Stimulated activated CD8-positive, alpha-beta memory T cell treated with anti-CD3 and anti-CD28 coated beads, Interleukin-2, amount 100 ng/mL, for 48 hours (primary cell): Measurements from ENCODE around the gene MYO3B.

ENCODE experiments used
- DNase-seq, 2 donors: peaks; one replicate each; pipeline ENCODE4 v3.0.0-alpha.2; 2020; ENCODE audit warnings: low read depth in 2 of 2

Gene MYO3B, protein sequence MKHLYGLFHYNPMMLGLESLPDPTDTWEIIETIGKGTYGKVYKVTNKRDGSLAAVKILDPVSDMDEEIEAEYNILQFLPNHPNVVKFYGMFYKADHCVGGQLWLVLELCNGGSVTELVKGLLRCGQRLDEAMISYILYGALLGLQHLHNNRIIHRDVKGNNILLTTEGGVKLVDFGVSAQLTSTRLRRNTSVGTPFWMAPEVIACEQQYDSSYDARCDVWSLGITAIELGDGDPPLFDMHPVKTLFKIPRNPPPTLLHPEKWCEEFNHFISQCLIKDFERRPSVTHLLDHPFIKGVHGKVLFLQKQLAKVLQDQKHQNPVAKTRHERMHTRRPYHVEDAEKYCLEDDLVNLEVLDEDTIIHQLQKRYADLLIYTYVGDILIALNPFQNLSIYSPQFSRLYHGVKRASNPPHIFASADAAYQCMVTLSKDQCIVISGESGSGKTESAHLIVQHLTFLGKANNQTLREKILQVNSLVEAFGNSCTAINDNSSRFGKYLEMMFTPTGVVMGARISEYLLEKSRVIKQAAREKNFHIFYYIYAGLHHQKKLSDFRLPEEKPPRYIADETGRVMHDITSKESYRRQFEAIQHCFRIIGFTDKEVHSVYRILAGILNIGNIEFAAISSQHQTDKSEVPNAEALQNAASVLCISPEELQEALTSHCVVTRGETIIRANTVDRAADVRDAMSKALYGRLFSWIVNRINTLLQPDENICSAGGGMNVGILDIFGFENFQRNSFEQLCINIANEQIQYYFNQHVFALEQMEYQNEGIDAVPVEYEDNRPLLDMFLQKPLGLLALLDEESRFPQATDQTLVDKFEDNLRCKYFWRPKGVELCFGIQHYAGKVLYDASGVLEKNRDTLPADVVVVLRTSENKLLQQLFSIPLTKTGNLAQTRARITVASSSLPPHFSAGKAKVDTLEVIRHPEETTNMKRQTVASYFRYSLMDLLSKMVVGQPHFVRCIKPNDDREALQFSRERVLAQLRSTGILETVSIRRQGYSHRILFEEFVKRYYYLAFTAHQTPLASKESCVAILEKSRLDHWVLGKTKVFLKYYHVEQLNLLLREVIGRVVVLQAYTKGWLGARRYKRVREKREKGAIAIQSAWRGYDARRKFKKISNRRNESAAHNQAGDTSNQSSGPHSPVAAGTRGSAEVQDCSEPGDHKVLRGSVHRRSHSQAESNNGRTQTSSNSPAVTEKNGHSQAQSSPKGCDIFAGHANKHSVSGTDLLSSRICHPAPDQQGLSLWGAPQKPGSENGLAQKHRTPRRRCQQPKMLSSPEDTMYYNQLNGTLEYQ (N-terminal part only)

DNA sequence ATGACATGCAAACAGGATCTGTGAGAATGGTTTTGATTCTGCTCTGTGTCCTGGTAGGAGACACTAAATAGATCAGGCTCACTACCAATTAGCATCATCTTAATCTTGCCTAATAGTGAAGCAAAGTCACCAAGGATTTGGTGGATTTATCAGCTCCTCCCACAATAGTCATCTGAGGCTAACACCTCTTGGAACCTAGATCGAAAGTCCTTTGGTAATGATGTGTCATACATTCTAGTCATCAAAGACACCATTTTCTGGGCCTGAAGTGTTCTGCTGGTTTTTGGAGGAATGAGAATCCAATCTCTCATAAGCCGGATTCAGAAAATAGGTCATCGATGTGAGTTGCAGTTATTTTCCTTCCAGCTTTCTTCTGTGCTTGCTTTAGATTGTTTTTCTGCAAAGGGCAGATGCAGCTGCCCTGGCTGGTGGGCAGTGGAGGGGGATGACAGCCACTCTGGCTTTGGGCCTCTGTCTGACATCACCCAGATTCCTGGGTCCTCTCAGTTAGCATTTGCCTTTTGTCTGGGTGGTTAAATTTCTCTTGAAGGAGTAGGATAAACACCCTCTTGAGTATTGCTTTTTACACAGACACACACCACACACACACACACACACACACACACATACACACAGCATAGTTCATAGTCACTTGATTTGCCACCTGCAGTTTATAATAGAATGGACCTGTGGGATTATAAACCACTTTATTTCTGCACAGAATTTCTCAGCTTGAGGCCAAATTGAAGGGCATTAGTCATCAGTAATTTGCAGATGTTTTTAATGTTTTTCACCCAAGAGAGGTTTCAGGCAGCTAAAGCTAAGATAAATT, at the start of gene MYO3B:
MYO3B (plus strand) TSS at position 198 of the 832 bp plus-strand sequence; CDS start at position 339, 141 bp downstream.
- no peak for DNase-seq

DNA sequence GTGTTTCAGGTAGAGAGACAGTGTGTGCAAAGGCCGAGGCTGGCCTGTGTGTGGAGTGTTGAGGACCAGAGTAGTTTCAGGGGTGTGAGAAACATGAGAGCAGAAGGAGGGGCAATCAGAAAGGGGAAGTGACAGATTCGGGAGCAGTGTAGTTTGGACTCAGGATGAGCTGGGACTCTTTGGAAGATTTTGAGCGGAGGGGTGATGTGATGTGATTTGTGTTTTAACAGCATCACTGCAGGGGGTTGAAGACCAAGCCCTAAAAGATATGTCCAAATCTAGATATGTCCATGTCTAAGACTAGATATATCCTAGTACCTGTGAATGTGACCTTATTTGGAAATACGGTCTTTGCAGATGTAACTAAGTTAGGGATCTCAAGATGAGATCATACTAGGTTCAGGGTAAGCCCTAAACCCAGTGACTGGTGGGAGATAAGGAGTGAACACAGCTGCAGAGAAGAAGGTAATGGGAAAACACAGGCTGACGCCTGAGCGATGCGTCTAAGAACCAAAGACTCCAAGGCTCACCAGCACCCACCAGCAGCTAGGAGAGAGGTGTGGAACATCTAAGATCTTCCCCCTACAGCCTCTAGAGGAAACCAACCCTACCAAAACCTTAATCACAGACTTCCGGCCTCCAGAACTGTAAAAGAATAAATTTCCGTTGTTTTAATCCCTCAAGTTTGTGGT, 38.5 kb upstream of the MYO3B start:
- DNase-seq: no peak

DNA sequence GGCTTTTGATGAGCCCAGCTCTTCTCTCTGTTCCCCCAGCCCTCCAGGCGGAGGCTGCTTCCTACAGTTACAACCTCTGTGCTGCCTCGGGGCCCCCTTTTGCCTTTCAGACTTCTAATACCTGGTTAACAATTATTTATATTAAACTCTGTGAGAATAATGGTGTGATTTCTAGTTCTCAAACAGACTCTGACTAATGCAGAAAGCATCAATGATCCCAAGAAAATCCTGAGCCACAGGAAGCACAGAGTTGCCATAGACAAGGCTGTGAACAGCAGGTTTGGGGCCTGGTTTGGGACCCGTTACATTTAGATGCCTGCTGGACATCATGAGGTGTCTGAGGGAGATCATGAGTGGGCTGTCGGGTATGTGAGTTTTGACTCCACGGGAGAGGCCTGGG, 37.4 kb upstream of the MYO3B start:
- no peak for DNase-seq

DNA sequence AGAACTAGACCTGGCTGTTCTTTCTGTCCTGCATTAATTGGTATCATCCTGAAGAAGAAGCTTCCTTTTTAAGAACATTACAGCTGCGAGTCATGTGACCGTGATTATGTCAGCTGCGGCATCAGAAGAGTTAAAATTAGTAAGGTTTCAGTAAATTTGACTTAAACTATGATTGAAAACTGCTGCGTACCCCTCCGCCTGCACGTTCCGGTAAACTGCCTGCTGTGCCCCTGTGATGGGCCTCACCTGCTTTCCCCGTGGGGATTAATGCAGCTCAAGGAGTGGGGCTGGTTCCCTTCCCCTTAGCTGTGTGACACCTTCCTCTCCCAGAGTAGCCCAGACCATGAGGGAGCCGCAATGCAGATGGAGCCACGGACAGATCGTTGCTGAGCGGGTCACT, 36.1 kb upstream of the MYO3B start:
- no peak for DNase-seq

DNA sequence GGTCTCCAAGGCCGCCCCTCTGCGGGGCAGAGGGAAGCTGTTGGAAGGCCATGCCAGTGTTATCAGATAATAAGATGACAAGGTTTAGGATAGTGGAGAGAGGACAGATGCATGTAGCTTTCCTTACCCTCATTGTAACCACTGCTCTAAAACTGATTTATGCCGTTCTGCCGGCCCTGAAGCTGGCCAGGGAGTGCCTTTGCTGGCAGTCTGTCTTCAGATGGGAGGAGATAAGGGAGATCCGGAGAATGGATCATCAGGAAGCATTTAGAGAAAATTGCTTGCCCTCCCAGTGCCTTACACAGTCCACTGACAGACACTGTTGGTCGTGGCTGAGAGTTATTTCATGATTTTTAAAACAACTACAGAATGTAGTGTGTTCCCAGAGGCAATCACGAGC, 35.4 kb upstream of the MYO3B start:
- no peak for DNase-seq

DNA sequence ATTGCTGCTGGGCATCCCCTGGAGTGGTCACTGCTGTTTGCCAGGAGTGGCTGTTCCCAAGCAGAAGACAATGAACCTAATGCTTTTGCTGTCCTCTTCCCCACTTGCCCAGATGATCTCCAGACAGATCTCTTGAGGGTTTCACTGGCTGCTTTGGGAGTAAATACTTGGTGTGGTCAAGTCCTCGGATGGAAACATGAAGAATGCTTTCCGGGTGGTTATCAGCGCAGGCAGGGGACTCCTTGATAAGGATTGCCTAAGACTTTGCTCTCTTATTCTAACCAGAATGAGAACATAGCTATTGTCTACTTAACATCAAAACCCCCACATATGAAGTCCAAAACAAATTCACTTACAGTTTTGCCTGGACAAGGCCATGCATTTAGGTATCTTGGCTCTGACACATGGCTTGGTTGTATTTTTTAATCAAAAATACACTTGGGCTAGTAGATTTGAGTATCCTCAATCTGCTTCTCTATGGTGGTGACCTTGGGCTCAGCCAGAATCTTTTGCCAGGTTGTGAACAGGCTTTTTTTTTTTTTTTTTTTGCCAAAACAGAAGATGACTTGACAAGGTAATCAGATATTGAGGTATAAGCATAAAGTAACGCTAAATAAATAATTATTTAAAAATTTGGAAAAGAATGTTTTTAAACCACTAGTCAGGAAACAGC, 34.8 kb upstream of the MYO3B start:
- no peak for DNase-seq

DNA sequence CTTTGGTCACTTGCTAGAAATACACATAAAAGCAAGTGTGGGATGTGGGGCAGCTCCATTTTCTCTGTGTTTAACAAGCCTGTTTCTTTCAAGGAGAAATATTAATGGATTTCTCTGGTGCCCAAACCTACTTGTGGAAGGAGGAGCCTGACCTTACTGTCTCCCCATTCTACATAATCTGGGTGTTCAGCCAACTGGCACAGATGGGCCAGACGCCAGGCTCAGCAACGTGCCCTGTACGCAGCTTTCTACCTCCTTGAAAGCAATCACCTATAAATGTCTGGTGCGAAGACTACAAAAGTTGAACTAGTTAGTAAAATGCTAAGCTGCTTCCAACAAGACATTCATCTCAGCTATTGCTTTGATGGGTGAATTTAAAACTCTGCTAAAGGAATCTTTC, 33.2 kb upstream of the MYO3B start:
- DNase-seq: no peak

DNA sequence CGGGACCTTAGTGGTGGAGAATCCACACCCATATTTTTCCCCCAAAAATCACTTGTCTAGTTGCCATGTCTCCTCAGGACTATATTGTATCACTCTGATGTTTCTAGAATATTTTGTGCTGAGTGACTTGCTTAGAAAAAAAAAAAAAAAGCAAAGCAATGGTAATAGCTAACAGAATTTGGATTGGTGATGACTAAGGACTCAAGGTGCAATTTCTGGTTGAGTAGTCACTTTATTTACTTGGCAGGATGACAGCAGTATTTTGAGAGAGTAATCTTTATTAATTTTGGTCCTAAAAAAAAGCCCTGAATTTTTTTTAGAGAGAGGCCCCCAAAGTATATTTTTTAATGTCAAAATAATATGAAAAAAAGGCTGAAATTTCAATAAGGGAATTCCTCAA, 32.8 kb upstream of the MYO3B start:
- DNase-seq: no peak

DNA sequence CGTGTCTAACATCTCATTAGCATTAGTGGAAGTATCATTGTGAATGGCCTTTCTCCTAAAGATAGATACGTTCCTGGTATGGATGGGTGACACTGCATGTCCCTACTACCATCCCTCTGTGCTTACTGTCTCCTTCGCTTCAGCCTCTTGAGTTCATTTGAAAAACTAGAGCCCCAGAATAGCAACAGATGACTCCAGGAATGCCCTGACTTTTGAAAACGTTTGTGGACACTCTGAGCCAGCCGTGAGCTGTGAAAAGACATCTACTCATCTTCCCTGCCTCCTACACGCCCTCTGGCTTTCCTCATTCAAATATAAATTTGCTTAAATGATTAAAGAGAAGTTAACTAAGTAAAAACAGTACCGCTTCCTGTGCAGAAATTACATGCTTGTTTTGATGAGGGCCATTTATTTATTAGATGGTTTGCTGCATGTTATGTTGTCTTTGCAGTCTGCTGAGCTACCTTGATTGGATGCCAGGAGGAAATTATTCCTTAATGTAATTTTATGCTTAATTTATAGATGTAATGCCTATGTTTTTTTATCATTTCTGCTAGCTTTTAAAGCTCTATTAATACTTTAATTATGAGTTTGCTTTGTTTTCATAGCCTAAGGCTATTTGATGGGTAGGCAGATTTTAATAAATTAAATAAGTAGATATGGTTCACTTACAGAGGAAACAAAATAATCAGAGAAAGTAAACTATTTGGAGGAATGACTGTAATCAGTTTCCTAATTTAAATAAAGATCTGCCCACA, 32.1 kb upstream of the MYO3B start:
- DNase-seq: no peak

DNA sequence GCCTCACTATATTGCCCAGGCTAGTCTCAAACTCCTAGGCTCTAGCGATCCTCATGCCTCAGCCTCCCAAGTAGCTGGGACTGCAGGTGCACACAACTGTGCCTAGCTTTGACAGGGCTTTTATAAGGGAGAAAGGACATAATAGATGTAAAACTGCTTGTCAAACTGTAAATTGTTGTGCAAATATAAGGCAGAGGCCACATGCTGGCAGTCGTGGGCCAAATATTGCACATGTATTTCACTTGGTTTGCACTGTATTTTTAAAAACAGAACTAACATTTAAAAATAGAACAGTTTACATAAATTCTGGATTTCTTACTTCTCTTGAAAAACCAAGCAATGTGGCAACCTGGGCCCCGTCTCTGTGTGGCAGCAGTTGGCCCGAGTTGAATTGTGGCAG, 31.2 kb upstream of the MYO3B start:
- no peak for DNase-seq

DNA sequence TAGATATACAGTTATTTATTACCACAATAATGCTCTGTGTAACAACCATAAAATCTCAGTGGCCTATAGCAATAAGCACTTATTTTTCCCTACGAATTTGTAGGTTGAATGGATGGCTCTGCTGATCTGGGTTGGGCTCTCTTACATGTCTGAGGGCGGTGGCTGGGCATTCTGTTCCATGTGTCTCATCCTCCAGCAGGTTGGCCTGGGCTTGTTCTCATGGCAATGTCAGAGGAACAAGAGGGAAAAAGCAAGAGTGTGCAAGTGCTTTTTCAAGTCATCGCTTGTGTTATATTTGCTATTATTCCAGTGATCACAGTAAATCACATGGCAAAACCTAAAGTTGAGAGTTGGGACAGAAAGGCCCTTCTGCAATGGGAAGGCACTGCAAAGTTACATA, 30.4 kb upstream of the MYO3B start:
- no peak for DNase-seq

DNA sequence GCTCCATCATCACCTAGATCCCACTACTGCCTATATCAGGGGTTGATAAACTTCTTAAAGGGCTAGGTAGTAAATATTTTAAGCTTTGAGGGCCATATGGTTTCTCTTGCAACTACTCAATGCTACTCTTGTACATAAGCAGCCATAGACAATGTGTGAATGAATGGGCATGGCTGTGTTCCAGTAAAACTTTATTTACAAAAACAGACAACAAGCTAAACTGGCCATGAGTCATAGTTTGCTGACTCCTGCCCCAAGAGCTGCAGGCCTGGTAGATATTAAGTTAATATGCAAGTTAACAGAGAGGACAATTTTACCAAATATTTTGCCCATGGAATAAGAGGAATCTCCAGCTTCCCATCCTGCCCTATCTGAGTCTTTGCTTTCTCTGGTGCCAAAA, 29.8 kb upstream of the MYO3B start:
- no peak for DNase-seq

DNA sequence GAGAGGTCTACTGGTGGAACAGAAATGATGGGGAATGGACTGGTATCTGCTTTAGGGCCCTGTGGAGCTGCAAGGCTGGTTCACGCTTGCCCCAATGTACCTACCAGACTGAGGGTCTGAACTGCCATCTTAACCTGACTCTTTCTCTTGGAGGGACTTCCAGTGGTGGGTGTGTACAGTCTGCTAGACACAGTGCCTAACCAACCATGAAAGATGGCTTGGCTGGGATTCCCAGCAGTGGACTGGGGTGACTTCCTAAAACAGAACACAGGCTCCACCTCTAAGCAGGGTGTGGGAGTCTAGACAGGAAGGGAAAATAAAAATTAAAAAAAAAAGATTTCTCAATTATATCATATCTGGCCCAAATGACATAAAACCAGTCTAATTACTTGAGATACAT, 25.5 kb upstream of the MYO3B start:
- no peak for DNase-seq

DNA sequence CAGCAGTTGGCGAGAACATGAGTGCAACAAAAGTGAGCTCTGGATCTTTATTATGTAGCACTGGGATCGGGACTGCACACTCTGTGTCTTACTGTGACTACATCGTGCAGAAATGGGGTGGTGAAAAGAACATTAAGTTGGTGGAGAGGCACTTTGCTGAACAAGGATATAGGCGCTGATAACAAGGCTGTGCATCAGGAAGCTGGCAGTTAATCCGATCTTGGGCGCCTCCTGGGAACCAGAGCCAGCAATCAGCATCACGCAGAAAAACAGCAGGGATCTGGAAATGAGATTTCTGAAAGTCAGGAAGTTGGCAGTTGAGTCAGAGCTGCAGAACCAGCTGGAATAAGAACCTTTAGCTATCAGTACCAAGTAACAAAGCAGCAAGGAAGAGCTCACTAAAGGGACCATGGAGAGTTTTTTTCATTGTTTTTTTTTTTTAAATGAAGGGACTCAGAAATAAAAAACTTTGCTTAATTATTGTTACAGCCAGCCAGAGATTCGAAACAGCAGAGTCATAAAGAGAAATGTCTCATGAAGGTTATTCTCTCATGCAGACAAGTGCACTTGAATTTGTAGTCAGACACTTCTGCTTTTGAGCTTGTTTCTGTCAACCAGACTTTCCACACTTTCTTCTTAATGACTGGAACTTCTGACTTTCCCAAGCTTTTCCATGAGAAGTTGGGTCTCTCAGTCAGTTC, 22.8 kb upstream of the MYO3B start:
- DNase-seq: no peak

DNA sequence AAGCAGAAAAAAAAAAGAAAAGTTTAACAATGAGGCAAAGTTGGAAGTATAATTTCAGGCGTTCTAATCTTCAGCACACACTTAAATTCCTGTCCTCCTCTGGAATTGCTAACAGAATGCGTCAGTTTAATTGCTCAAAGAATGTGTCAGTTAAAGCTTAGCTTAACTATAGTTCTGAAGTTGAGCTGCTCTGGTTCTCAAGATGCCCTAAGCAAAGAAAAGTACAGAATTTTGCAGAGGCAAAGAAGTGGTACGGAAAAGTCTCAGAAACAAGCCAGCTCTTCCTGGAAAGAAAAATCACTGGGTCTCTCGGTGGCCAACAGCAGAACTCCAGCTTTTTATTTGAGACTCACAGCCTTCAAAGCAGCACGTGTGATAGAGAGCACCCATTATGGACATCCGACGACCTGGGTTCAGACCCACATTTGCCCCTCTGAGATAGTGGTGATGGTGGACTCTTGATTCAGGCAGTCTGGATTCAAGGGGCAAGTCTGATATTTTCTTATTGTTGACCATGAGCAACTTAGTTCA, 22.2 kb upstream of the MYO3B start:
- no peak for DNase-seq

DNA sequence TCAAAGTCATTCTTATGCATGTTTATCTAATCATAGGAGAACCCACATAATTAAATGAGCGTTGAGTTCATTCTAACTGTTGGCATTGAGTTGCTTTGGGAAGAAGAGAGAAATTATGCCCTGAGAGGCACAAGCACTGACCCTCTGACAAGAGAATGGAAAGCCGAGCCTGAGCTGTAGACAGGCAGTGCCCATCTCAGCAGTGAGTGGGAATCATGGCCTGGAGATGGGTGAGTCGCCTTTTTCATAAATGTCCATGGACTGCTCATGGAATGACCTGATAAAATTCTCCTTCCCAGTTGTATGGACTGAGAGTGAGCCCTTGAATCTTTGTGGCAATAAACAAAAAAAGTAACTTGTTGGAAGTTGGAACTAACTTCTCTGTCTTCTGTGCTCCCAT, 21.4 kb upstream of the MYO3B start:
- DNase-seq: no peak

DNA sequence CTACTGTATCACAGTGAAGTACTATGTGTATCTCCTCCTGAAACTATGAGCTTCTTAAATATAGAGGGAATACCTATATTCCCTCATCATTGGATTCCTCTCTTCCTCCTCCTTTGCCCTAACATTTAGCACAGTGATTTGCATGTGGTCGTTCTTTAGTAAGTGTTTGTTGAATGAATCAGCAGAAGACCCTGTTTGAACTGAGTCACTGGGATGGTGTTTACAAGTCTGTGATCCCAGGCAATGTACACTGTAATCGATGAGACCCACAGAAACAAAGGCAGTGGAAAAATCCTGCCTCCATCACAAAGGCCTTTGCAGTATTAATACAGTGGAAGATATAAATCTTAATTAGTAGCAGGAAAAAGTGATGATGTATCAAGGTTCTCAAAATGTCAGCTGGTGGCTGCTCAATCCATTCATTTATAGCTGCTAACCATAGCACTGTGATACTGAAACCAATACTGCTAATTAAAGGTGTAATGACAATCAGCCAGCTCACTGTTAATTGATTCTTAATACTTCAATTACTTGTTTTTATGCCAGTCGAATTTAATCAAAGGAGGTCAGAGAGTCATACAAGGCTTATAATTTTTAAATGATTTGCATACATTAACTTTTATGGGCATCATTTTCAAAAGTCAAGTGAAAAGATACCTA, 20.8 kb upstream of the MYO3B start:
- DNase-seq: no peak

DNA sequence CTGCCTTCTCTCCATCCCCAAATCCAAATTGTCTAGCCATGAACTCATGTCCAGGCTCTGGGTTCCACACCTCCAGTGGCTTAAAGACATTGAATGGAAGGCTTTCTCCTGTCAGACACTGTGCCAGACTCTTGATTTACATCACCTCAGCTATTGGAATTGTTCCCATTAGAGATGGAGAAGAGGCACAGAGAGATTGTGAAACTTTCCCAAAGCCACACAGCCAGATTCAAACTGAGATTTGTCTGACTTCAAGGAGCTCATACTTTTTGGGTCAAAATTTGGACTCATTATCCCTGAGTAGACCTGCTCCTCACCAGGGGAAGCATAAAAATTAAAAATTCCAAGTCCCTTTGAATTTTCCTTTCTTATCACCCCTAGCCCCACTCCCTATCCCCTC, 18.9 kb upstream of the MYO3B start:
- DNase-seq: no peak
